HL-60 (cell line): ENCODE results near the gene ZNF300.
"Not testable (repeated sequence)": the region's sequence is repeated elsewhere in the genome, so short reads cannot be mapped to it uniquely, and the experiment has no call there.

Experiments used
- DNase-seq, 2 experiments: peaks; one replicate each; pipeline ENCODE4 v3.0.0-alpha.2; 2010 to 2020; ENCODE audit warnings: low read depth in 1 of 2, low spot score in 1 of 2
- H3K27ac ChIP-seq: fragments of 250-450 bp; sonication (Bioruptor Pico); replicated peaks from 2 replicates; pipeline ENCODE4 v1.5.1; 2020; ENCODE audit warnings: mild to moderate bottlenecking, moderate library complexity
- H3K27me3 ChIP-seq: fragments of 250-450 bp; sonication (Bioruptor Pico); 2 replicates; pipeline ENCODE4 v1.5.1; 2021; ENCODE audit warnings: mild to moderate bottlenecking, moderate library complexity; ENCODE audit not compliant: insufficient read depth, poor library complexity, severe bottlenecking
- H3K4me3 ChIP-seq: replicated peaks from 2 replicates; pipeline ENCODE4 v1.5.1; 2011; ENCODE audit warnings: mild to moderate bottlenecking, control low read depth, low read length; ENCODE audit not compliant: insufficient read depth
- CTCF ChIP-seq: IDR thresholded peaks from one replicate; pipeline ENCODE4 v1.5.1; 2011; ENCODE audit warnings: low read length, control low read depth, inconsistent platforms; ENCODE audit not compliant: insufficient read depth
- GABPA ChIP-seq: IDR thresholded peaks from 2 replicates; pipeline ENCODE4 v1.6.1; 2012; ENCODE audit warnings: low read depth
- POLR2AphosphoS5 ChIP-seq: IDR thresholded peaks from 2 replicates; pipeline ENCODE4 v1.6.1; 2012; ENCODE audit warnings: low read depth
- REST ChIP-seq: IDR thresholded peaks from 2 replicates; pipeline ENCODE4 v1.6.1; 2012; ENCODE audit warnings: low read depth; ENCODE audit not compliant: insufficient replicate concordance
- SPI1 ChIP-seq: IDR thresholded peaks from 2 replicates; pipeline ENCODE4 v1.6.1; 2012; ENCODE audit warnings: low read depth, mild to moderate bottlenecking, borderline replicate concordance

ZNF300 gene

GRCh38 chr5:150848271-150848670 is 56.5 kb downstream of the ZNF300 start:
- Histone ChIP-seq H3K4me3 (no peak overlapping the region), H3K27ac (no peak overlapping the region), H3K27me3 (no peaks in the 10 kb centered on the region)
- no peak for DNase-seq
- TF ChIP-seq CTCF (no peak), GABPA (no peak), REST (no peak), SPI1 (no peak), POLR2AphosphoS5 (no peak)

GRCh38 chr5:150847334-150847695 is 57.5 kb downstream of the ZNF300 start:
- no peak for TF ChIP-seq SPI1
- TF ChIP-seq POLR2AphosphoS5, result no peak
- no peak for TF ChIP-seq CTCF
- TF ChIP-seq REST, result no peak
- TF ChIP-seq GABPA, result no peak
- Histone ChIP-seq H3K4me3 (no peak overlapping the region), H3K27ac (peak overlapping the region; percentile 69)

GRCh38 chr5:150846654-150847333 is 58.0 kb downstream of the ZNF300 start:
- DNase-seq, result peak; percentile 88 to 89
- H3K27me3 ChIP-seq, result no peaks in the 10 kb centered on the region
- H3K4me3 ChIP-seq, result peak overlapping the region; percentile 18
- peak overlapping the region; percentile 69 for H3K27ac ChIP-seq
- TF ChIP-seq CTCF (peak; percentile 45), POLR2AphosphoS5 (0 out of 2 replicates have a peak, but pooled peaks have one; percentile 38), SPI1 (no peak), GABPA (peak; percentile 51; the same call in 1 of the 2 replicates), REST (no peak)

More at GRCh38 chr5:150847334-150847695, 57.5 kb downstream of the ZNF300 start:
- no peaks in the 10 kb centered on the region for H3K27me3 ChIP-seq
- no peak for DNase-seq

- Histone ChIP-seq H3K27ac (peak within 1 kb of the TSS; percentile 69), H3K4me3 (peak within 1 kb of the TSS; percentile 18)
- H3K27me3 ChIP-seq, DNase-seq: not testable (repeated sequence)
These were observed 58.5 kb downstream of the ZNF300 start, which contains the start of gene IRGM for GRCh38 chr5:150846308-150846653. TSS of gene IRGM (plus strand) at chr5:150846521. CDS start at chr5:150848124, 1,603 bp downstream.

GRCh38 chr5:150845185-150845859 is 59.5 kb downstream of the ZNF300 start:
- H3K27ac ChIP-seq, H3K27me3 ChIP-seq, DNase-seq, H3K4me3 ChIP-seq: not testable (repeated sequence)
